Ovary (tissue), 3 donors: Measurements from ENCODE around the gene CREG2.

ENCODE experiments used
- POLR2A ChIP-seq: fragments of 450-650 bp; IDR thresholded peaks from one replicate; pipeline ENCODE4 v1.6.1; 2017; ENCODE audit warnings: antibody characterized with exemption, mild to moderate bottlenecking, moderate library complexity
- TF ChIP-seq, protein P1 (sequence below), 3 donors: fragments of 450-650 bp in 2 of 3; fragments of 200-600 bp in 1 of 3; IDR thresholded peaks; one replicate each; pipeline versions ENCODE4 v1.5.1 to v1.8.0; 2016 to 2022; ENCODE audit warnings: antibody characterized with exemption in 3 of 3, mild to moderate bottlenecking in 1 of 3
- donor health status: DM: no; HTN: no; CAD: no.

GRCh38 chr2:101408925-101409324 lies 21.6 kb upstream of the CREG2 start:
- TF ChIP-seq, protein P1, sequence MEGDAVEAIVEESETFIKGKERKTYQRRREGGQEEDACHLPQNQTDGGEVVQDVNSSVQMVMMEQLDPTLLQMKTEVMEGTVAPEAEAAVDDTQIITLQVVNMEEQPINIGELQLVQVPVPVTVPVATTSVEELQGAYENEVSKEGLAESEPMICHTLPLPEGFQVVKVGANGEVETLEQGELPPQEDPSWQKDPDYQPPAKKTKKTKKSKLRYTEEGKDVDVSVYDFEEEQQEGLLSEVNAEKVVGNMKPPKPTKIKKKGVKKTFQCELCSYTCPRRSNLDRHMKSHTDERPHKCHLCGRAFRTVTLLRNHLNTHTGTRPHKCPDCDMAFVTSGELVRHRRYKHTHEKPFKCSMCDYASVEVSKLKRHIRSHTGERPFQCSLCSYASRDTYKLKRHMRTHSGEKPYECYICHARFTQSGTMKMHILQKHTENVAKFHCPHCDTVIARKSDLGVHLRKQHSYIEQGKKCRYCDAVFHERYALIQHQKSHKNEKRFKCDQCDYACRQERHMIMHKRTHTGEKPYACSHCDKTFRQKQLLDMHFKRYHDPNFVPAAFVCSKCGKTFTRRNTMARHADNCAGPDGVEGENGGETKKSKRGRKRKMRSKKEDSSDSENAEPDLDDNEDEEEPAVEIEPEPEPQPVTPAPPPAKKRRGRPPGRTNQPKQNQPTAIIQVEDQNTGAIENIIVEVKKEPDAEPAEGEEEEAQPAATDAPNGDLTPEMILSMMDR (IDR thresholded peaks at IDR 0.05), result no peak
- no peak for TF ChIP-seq POLR2A
